ENCODE measurements around the gene COMMD2.

The COMMD2 gene

DNA sequence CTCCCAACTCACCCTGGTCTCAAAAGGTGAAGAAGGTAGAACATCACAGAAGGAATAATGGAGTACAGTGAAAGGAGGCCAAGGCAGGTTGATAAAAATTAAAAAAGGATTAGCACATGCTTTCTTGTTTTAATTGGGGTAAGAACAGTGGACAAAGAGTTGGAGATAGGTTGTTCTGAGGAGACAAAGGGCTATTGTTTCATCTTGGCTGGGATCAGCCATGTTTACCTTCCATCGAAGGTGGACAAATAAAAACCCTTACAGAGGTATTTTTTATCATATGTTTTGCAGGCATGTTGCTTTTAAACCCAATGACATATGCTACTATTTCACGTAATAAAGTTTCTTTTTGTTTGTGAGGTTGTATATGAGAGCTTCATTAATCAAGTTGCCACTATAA is 12.9 kb downstream of the COMMD2 start:
- H3K4me3 ChIP-seq (ENCODE audit: low read length) = no peak overlapping the region

DNA sequence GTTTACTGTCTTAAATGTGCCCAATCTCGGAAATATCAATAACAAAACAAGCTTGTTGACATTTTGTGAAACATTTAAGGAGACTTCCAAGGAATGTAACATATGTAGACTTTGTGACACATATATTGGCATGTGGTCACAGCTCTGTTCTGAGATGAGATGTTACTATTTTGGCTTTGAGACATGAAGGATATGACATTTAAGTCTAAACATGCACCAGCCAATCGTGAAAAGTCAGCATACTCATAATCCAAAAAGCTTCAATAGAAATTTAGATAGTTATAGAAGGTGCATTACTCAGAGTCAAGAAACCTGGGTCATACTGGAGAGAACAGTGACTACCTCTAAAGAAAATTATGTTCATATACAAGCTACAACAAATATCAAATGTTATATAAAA is 13.4 kb downstream of the COMMD2 start:
- no peak for DNase-seq (ENCODE audit: low read depth)
- TF ChIP-seq, protein P1, sequence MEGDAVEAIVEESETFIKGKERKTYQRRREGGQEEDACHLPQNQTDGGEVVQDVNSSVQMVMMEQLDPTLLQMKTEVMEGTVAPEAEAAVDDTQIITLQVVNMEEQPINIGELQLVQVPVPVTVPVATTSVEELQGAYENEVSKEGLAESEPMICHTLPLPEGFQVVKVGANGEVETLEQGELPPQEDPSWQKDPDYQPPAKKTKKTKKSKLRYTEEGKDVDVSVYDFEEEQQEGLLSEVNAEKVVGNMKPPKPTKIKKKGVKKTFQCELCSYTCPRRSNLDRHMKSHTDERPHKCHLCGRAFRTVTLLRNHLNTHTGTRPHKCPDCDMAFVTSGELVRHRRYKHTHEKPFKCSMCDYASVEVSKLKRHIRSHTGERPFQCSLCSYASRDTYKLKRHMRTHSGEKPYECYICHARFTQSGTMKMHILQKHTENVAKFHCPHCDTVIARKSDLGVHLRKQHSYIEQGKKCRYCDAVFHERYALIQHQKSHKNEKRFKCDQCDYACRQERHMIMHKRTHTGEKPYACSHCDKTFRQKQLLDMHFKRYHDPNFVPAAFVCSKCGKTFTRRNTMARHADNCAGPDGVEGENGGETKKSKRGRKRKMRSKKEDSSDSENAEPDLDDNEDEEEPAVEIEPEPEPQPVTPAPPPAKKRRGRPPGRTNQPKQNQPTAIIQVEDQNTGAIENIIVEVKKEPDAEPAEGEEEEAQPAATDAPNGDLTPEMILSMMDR (conservative IDR thresholded peaks at IDR 0.05; ENCODE audit: low read depth, low read length) = no peak
- H3K4me3 ChIP-seq (ENCODE audit: low read length) = no peak overlapping the region

More for the DNA sequence above, 12.9 kb downstream of the COMMD2 start:
- TF ChIP-seq, protein P1 (conservative IDR thresholded peaks at IDR 0.05; ENCODE audit: low read depth, low read length) = no peak
- no peak for DNase-seq (ENCODE audit: low read depth)

DNA sequence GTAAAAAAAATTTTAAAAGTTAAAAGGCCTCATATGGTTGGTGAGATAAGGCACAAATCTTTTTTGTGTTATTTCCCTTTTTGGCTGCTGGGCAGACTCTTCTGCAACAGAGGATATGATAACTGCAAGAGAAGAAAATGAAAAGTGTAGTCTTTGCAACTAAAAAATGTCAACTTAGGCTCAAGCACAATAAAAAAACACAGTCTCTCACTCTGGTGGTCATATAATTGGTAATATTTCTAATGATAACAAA is 15.4 kb downstream of the COMMD2 start:
- TF ChIP-seq, protein P1 (conservative IDR thresholded peaks at IDR 0.05; ENCODE audit: low read depth, low read length) = no peak
- H3K4me3 ChIP-seq (ENCODE audit: low read length) = no peak overlapping the region
- DNase-seq (ENCODE audit: low read depth) = no peak

GRCh38 chr3:149736175-149736952 is 15.9 kb downstream of the COMMD2 start:
- no peak overlapping the region for H3K4me3 ChIP-seq (ENCODE audit: low read length)
- DNase-seq (ENCODE audit: low read depth) = peak; percentile 86
- TF ChIP-seq, protein P1 (conservative IDR thresholded peaks at IDR 0.05; ENCODE audit: low read depth, low read length) = no peak

GRCh38 chr3:149732234-149732633 is 20.1 kb downstream of the COMMD2 start:
- TF ChIP-seq, protein P1 (conservative IDR thresholded peaks at IDR 0.05; ENCODE audit: low read depth, low read length) = no peak
- no peak for DNase-seq (ENCODE audit: low read depth)

GRCh38 chr3:149727656-149728055 is 24.6 kb downstream of the COMMD2 start:
- no peak for DNase-seq (ENCODE audit: low read depth)
- H3K4me3 ChIP-seq (ENCODE audit: low read length) = no peak overlapping the region
- TF ChIP-seq, protein P1 (conservative IDR thresholded peaks at IDR 0.05; ENCODE audit: low read depth, low read length) = no peak

More at GRCh38 chr3:149732234-149732633, 20.1 kb downstream of the COMMD2 start:
- no peak overlapping the region for H3K4me3 ChIP-seq (ENCODE audit: low read length)

DNA sequence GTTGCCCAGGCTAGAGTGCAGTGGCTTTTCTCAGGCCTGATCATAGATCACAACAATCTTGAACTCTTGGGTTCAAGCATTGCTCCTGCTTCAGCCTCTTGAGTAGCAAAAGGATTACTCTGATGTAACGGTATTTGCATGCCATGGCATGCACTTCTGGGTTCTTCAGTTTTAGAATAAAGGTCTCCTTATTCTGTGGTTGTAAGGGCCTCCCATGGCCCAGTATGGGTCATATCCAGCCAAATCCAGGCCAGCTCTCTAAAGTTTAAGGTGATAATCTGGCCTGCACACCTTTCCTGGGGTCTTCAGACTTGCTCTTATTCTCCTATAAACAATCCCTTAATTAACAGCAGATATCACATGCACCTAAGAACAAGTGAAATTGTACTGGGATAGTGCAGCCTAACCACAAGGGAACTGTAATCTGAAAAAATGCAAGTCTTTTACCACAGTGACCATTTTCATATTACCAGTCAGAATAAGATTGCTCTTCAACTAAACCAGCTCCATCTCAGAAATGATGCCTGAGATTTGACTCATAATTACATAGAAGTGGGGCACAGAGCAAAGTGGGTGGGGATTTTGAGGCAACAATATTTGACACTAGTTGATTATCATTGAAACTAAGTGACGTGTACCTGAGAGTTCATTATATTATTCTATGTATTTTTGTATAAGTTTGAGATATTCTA is 25.4 kb downstream of the COMMD2 start:
- no peak overlapping the region for H3K4me3 ChIP-seq (ENCODE audit: low read length)
- no peak for DNase-seq (ENCODE audit: low read depth)
- TF ChIP-seq, protein P1 (conservative IDR thresholded peaks at IDR 0.05; ENCODE audit: low read depth, low read length) = no peak
